WTC11 (cell line): ENCODE results near the gene RBM4. TPM values are rescaled to one million over a fixed set of nuclear protein-coding genes. Genes with fewer than 3 reads are reported as not detected.

Source experiments
- ATAC-seq: fragments of 200-7000 bp; cut with Tn5 transposase; 2 replicates; pipeline ENCODE4 v1.10.0; 2021; ENCODE audit warnings: mild to moderate bottlenecking, moderate library complexity
- CTCF ChIA-PET: fragments of 300-600 bp; sonication (Branson Sonifier 250); formaldehyde crosslinking; loops from one replicate; lab custom pipeline; 2021; ENCODE audit warnings: antibody characterized with exemption; lab: Charles Lee
- POLR2A ChIA-PET: fragments of 350-600 bp; sonication (Branson Sonifier 250); formaldehyde crosslinking; loops from one replicate; lab custom pipeline; 2021; ENCODE audit warnings: antibody characterized with exemption; lab: Charles Lee
- DNase-seq: peaks from one replicate; pipeline ENCODE4 v3.0.0; 2021; ENCODE audit warnings: low spot score
- H3K27ac Mint-ChIP-seq: 2 replicates; pipeline ENCODE4 v1.8.0; 2021; ENCODE audit warnings: mixed read lengths
- H3K27me3 Mint-ChIP-seq: 2 replicates; pipeline ENCODE4 v1.8.0; 2021; ENCODE audit warnings: low read depth, mild to moderate bottlenecking, moderate library complexity, mixed read lengths
- H3K36me3 Mint-ChIP-seq: 2 replicates; pipeline ENCODE4 v1.8.0; 2021; ENCODE audit warnings: mixed read lengths
- H3K4me1 Mint-ChIP-seq: 2 replicates; pipeline ENCODE4 v1.8.0; 2022; ENCODE audit warnings: mixed read lengths
- H3K4me3 Mint-ChIP-seq: 2 replicates; pipeline ENCODE4 v1.8.0; 2021; ENCODE audit warnings: mild to moderate bottlenecking, moderate library complexity, mixed read lengths
- H3K9me3 Mint-ChIP-seq: 2 replicates; pipeline ENCODE4 v1.8.0; 2021; ENCODE audit warnings: mixed read lengths
- ERG ChIP-seq: fragments of 250-450 bp; sonication (Bioruptor Pico); IDR thresholded peaks from 2 replicates; pipeline ENCODE4 v1.8.0; 2021; ENCODE audit warnings: mild to moderate bottlenecking
- FOXK1 ChIP-seq: sonication (generic); formaldehyde crosslinking; IDR thresholded peaks from 2 replicates; pipeline ENCODE4 v1.8.0; 2022; ENCODE audit warnings: mild to moderate bottlenecking, moderate library complexity, missing genetic modification reagents
- FOXP1 ChIP-seq: sonication (generic); formaldehyde crosslinking; IDR thresholded peaks from 2 replicates; pipeline ENCODE4 v1.8.0; 2022; ENCODE audit warnings: missing genetic modification reagents, mild to moderate bottlenecking, moderate library complexity, borderline replicate concordance
- GABPB1 ChIP-seq: sonication (generic); formaldehyde crosslinking; IDR thresholded peaks from 2 replicates; pipeline ENCODE4 v1.8.1; 2023; ENCODE audit warnings: mild to moderate bottlenecking, missing genetic modification reagents
- MLX ChIP-seq: sonication (generic); formaldehyde crosslinking; IDR thresholded peaks from 2 replicates; pipeline ENCODE4 v1.8.1; 2023; ENCODE audit warnings: mild to moderate bottlenecking, missing genetic modification reagents, moderate library complexity
- RELA ChIP-seq: sonication (generic); formaldehyde crosslinking; IDR thresholded peaks from 2 replicates; pipeline ENCODE4 v1.8.1; 2022; ENCODE audit warnings: missing genetic modification reagents, mild to moderate bottlenecking, borderline replicate concordance
- SMAD4 ChIP-seq: sonication (generic); formaldehyde crosslinking; IDR thresholded peaks from 2 replicates; pipeline ENCODE4 v1.8.0; 2022; ENCODE audit warnings: mild to moderate bottlenecking, missing genetic modification reagents
- SOX15 ChIP-seq: fragments of 250-450 bp; sonication (Bioruptor Pico); IDR thresholded peaks from 2 replicates; pipeline ENCODE4 v1.9.0; 2021; ENCODE audit warnings: mild to moderate bottlenecking
- STAT6 ChIP-seq: sonication (generic); formaldehyde crosslinking; conservative IDR thresholded peaks from 2 replicates; pipeline ENCODE4 v1.8.1; 2023; ENCODE audit warnings: mild to moderate bottlenecking, low read depth, missing genetic modification reagents, moderate library complexity
- ZBTB21 ChIP-seq: sonication (generic); formaldehyde crosslinking; IDR thresholded peaks from 2 replicates; pipeline ENCODE4 v1.8.1; 2023; ENCODE audit warnings: mild to moderate bottlenecking, missing genetic modification reagents, borderline replicate concordance
- ZNF121 ChIP-seq: sonication (generic); formaldehyde crosslinking; IDR thresholded peaks from 2 replicates; pipeline ENCODE4 v1.8.0; 2023; ENCODE audit warnings: missing genetic modification reagents
- ZNF281 ChIP-seq: sonication (generic); formaldehyde crosslinking; IDR thresholded peaks from 2 replicates; pipeline ENCODE4 v1.8.0; 2023; ENCODE audit warnings: mild to moderate bottlenecking, missing genetic modification reagents
- ZNF416 ChIP-seq: fragments of 250-450 bp; sonication (Bioruptor Pico); IDR thresholded peaks from 2 replicates; pipeline ENCODE4 v1.9.0; 2021; ENCODE audit warnings: mild to moderate bottlenecking, inconsistent platforms
- ZNF425 ChIP-seq: fragments of 250-450 bp; sonication (Bioruptor Pico); conservative IDR thresholded peaks from 2 replicates; pipeline ENCODE4 v1.9.0; 2021; ENCODE audit warnings: mild to moderate bottlenecking
- total RNA-seq: library from RNA; stranded (reverse); gene quantifications from 3 replicates; pipeline ENCODE4 v1.2.3, GENCODE V29; 2021
- TF ChIP-seq, protein P1 (sequence below): fragments of 250-450 bp; sonication (Bioruptor Pico); IDR thresholded peaks from 2 replicates; pipeline ENCODE4 v2.1.2; 2022; ENCODE audit warnings: mild to moderate bottlenecking, moderate library complexity
- TF ChIP-seq, protein P2 (sequence below): fragments of 250-450 bp; sonication (Bioruptor Pico); IDR thresholded peaks from 2 replicates; pipeline ENCODE4 v1.9.0; 2021; ENCODE audit warnings: mild to moderate bottlenecking, borderline replicate concordance

RBM4 gene
- total RNA-seq, 1 experiment from 2014 or later, result 144 TPM

DNA sequence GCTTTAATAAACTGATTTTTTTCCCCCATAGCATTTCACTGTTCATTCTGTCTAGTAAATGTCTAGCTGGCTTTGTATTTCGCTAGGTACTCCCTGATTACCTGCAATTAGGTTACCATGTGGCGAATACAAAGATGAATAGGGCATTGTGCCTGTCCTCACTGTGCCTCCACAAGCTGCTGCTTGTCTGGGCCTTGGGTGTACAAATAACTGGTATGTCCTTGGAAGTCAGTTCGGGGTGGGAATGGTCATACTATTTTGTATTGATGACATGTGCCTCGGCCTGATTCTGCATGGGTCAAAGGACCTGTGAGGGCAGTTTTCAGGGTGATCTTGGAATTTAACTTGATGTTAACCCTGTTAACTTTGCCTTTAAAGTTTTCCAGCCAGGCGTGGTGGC lies 11.4 kb downstream of the RBM4 start (continued):
- TF ChIP-seq, protein P1, sequence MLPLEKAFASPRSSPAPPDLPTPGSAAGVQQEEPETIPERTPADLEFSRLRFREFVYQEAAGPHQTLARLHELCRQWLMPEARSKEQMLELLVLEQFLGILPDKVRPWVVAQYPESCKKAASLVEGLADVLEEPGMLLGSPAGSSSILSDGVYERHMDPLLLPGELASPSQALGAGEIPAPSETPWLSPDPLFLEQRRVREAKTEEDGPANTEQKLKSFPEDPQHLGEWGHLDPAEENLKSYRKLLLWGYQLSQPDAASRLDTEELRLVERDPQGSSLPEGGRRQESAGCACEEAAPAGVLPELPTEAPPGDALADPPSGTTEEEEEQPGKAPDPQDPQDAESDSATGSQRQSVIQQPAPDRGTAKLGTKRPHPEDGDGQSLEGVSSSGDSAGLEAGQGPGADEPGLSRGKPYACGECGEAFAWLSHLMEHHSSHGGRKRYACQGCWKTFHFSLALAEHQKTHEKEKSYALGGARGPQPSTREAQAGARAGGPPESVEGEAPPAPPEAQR, result no peak
- TF ChIP-seq MLX (no peak), ZNF416 (no peak), SMAD4 (CRISPR knock-in tag) (no peak), GABPB1 (CRISPR knock-in tag) (no peak), ZNF425 (no peak), RELA (no peak), ZBTB21 (CRISPR knock-in tag) (no peak), SOX15 (CRISPR knock-in tag) (no peak)
- TF ChIP-seq, protein P2, sequence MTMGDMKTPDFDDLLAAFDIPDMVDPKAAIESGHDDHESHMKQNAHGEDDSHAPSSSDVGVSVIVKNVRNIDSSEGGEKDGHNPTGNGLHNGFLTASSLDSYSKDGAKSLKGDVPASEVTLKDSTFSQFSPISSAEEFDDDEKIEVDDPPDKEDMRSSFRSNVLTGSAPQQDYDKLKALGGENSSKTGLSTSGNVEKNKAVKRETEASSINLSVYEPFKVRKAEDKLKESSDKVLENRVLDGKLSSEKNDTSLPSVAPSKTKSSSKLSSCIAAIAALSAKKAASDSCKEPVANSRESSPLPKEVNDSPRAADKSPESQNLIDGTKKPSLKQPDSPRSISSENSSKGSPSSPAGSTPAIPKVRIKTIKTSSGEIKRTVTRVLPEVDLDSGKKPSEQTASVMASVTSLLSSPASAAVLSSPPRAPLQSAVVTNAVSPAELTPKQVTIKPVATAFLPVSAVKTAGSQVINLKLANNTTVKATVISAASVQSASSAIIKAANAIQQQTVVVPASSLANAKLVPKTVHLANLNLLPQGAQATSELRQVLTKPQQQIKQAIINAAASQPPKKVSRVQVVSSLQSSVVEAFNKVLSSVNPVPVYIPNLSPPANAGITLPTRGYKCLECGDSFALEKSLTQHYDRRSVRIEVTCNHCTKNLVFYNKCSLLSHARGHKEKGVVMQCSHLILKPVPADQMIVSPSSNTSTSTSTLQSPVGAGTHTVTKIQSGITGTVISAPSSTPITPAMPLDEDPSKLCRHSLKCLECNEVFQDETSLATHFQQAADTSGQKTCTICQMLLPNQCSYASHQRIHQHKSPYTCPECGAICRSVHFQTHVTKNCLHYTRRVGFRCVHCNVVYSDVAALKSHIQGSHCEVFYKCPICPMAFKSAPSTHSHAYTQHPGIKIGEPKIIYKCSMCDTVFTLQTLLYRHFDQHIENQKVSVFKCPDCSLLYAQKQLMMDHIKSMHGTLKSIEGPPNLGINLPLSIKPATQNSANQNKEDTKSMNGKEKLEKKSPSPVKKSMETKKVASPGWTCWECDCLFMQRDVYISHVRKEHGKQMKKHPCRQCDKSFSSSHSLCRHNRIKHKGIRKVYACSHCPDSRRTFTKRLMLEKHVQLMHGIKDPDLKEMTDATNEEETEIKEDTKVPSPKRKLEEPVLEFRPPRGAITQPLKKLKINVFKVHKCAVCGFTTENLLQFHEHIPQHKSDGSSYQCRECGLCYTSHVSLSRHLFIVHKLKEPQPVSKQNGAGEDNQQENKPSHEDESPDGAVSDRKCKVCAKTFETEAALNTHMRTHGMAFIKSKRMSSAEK (CRISPR knock-in tag), result no peak

DNA sequence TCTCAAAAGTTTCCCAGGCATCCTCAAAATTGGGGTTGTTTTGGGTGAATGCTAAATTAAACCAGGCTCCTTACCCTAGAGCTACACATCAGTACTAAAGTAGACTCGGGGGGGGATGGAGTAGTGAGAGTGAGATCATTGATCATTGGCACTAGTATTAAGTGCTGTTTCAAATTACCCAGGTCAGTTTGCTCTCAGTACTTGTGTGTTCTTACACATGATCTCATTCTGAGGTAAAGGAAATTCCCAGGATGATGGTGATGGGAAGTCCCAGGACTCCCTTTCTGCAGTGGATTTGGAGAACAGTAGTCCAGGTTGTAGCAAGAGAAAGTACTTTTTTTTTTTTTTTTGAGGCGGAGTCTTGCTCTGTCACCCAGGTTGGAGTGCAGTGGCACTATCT lies 12.5 kb downstream of the RBM4 start:
- TF ChIP-seq STAT6 (CRISPR knock-in tag) (no peak), RELA (no peak), ZNF121 (CRISPR knock-in tag) (no peak), FOXK1 (CRISPR knock-in tag) (no peak), ERG (CRISPR knock-in tag) (no peak), MLX (no peak), FOXP1 (CRISPR knock-in tag) (no peak), ZNF281 (no peak)
- ATAC-seq (no peak), DNase-seq (no peak)
- Mint-ChIP-seq H3K4me1 (no peaks in the 10 kb centered on the region; the same call in 1 of the 2 replicates), H3K36me3 (peaks cover 72% of the 10 kb centered on the region), H3K4me3 (no peak overlapping the region), H3K9me3 (no peaks in the 10 kb centered on the region), H3K27me3 (no peaks in the 10 kb centered on the region), H3K27ac (peak overlapping the region; percentile 65; the same call in 1 of the 2 replicates)
- CTCF ChIA-PET, result no interaction called here
- POLR2A ChIA-PET, result interaction anchor here (5.1 kb wide), 1 partner anchor 13 kb away, joined by 38 read pairs; the partner anchor contains the start of gene RBM4
